ENCODE data around the gene DPYD.

Gene DPYD

DNA sequence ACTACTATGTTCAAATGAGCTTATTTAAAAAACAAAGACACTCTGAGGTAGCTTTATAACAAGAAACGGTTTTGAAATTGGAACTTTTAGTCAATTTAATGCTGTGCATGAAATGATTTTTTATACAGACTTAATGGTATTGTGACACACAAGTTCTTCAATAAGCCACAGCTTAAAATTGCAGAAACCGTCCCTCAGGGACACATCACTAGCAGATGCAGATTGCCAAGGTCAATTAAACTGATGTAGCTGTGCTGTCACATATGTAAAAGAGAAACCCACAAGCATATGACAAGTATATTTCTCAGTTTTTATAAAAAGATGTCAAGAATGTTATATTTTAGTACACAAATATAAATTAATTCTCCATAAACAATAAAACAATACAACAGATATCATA is 366.9 kb downstream of the DPYD start:
- H3K27me3 Mint-ChIP-seq (ENCODE audit: low read depth, poor library complexity): no peaks in the 10 kb centered on the region
- no peaks in the 10 kb centered on the region for H3K36me3 Mint-ChIP-seq (ENCODE audit: low read depth)
- H3K27ac Mint-ChIP-seq: no peak overlapping the region
- TF ChIP-seq, protein P1, sequence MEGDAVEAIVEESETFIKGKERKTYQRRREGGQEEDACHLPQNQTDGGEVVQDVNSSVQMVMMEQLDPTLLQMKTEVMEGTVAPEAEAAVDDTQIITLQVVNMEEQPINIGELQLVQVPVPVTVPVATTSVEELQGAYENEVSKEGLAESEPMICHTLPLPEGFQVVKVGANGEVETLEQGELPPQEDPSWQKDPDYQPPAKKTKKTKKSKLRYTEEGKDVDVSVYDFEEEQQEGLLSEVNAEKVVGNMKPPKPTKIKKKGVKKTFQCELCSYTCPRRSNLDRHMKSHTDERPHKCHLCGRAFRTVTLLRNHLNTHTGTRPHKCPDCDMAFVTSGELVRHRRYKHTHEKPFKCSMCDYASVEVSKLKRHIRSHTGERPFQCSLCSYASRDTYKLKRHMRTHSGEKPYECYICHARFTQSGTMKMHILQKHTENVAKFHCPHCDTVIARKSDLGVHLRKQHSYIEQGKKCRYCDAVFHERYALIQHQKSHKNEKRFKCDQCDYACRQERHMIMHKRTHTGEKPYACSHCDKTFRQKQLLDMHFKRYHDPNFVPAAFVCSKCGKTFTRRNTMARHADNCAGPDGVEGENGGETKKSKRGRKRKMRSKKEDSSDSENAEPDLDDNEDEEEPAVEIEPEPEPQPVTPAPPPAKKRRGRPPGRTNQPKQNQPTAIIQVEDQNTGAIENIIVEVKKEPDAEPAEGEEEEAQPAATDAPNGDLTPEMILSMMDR (IDR thresholded peaks at IDR 0.05): no peak
- H3K9me3 Mint-ChIP-seq: no peaks in the 10 kb centered on the region
- H3K4me1 Mint-ChIP-seq: no peaks in the 10 kb centered on the region
- DNase-seq: no peak
- no peak overlapping the region for H3K4me3 Mint-ChIP-seq

DNA sequence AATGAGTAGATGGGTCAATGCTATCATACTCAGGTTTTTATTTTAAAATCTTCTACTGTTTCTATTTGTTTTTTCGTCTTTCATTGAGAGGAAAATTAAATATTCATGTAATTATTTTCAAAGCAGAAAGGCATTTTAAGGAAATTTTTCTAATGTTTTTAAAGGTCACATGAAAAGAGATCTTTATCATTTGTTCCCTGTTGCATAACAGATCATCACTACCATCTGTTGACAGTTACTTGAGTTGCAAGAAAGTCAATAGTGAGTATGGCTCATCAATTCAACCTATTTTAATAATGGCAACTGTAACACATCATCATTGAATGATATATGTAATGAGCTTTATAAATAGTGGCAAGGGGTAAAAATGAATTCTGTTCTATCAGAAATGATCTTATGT is 369.7 kb downstream of the DPYD start:
- Mint-ChIP-seq H3K27ac (no peak overlapping the region), H3K4me3 (no peak overlapping the region), H3K4me1 (no peaks in the 10 kb centered on the region), H3K9me3 (no peaks in the 10 kb centered on the region), H3K27me3 (ENCODE audit: low read depth, poor library complexity) (no peaks in the 10 kb centered on the region), H3K36me3 (ENCODE audit: low read depth) (no peaks in the 10 kb centered on the region)
- DNase-seq: no peak
- TF ChIP-seq, protein P1 (IDR thresholded peaks at IDR 0.05): no peak

DNA sequence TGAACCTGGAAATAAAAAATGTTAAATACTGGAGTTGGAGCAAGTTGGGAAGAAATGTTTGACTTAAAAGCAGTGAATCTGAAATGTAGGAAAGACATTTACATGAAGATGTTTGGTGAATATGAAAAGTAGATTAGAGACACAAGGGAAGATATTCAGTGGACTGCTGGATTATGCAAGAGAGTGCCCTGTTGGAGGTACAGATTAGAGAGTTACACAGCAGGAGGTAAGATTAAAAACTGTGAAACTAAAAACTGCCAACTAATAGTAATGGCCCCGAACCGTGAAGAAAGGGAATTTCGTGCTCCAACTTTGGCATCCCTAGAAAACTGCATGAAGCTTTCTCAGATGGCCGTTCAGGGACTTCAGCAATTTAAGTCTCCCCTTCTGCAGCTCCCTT is 375.4 kb downstream of the DPYD start:
- Mint-ChIP-seq H3K27ac (no peak overlapping the region), H3K4me3 (no peak overlapping the region), H3K9me3 (no peaks in the 10 kb centered on the region), H3K27me3 (ENCODE audit: low read depth, poor library complexity) (no peaks in the 10 kb centered on the region), H3K4me1 (no peaks in the 10 kb centered on the region), H3K36me3 (ENCODE audit: low read depth) (no peaks in the 10 kb centered on the region)
- TF ChIP-seq, protein P1 (IDR thresholded peaks at IDR 0.05): no peak
- no peak for DNase-seq

DNA sequence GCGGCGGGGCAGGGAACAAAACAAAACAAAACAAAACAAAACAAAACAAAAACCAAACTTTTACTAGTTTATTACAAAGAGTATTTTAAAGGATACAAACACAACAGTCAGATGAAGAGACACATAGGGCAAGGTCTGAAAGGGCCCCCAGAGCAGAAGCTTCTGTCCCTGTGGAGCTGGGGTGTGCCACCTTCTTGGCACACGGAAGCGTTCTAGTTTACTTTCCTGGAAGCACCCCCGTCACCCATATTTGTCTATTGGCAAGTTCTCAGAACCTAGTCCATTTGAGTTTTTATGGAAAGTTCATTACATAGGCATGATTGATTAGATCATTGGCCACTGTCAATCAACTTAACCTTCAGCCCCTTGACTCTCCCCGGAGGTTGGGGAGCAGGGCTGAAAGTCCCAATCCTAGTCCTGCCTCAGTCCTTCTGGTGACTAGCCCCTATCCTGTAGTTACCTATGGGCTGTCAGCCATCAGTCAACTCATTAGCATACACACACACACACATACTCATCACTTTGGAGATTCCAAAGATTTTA is 380.4 kb downstream of the DPYD start:
- H3K9me3 Mint-ChIP-seq: no peaks in the 10 kb centered on the region
- DNase-seq: no peak

DNA sequence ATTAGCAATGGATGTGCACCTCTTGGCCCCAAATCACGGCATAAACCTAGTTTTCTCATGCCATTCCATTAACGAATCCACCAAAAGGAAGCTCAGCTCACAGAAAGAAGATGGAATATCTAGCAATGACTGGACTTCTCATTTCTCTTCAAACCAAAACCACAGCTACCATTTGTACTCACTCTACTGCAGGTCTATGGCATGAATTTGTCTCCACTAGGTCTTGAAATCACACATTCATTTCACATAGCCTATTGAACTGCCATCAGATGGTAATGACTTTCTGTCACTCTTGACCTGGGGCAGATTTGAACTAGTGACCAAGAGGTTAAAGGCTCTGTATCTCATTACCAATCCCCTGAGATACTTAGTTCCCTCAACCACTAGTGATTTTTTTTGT is 382.7 kb downstream of the DPYD start:
- Mint-ChIP-seq H3K4me3 (no peak overlapping the region), H3K36me3 (ENCODE audit: low read depth) (no peaks in the 10 kb centered on the region), H3K9me3 (no peaks in the 10 kb centered on the region), H3K27me3 (ENCODE audit: low read depth, poor library complexity) (no peaks in the 10 kb centered on the region), H3K27ac (no peak overlapping the region), H3K4me1 (no peaks in the 10 kb centered on the region)
- TF ChIP-seq, protein P1 (IDR thresholded peaks at IDR 0.05): no peak
- DNase-seq: no peak

More for the DNA sequence above, 380.4 kb downstream of the DPYD start:
- H3K27me3 Mint-ChIP-seq (ENCODE audit: low read depth, poor library complexity): no peaks in the 10 kb centered on the region
- TF ChIP-seq, protein P1 (IDR thresholded peaks at IDR 0.05): no peak
- H3K27ac Mint-ChIP-seq: no peak overlapping the region
- H3K4me1 Mint-ChIP-seq: no peaks in the 10 kb centered on the region
- no peaks in the 10 kb centered on the region for H3K36me3 Mint-ChIP-seq (ENCODE audit: low read depth)
- no peak overlapping the region for H3K4me3 Mint-ChIP-seq

DNA sequence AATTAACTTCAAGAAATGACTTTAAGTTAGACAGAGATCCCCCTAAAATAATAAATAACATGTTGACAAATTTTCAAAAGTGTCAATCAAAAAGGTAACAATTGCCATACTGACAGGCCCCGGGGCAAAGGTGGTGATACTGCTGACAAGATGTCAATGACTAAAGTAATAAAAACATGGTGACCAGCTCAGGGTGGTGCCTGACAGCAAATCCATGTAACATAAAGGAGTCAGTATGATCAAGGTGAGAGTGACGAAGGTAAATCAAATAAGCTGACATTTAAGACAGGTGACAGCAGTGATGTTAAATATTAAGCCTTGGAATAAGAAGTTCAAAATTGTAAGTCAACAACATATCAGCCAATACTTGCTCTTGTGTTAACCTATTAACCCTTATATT is 387.5 kb downstream of the DPYD start:
- no peak overlapping the region for H3K27ac Mint-ChIP-seq
- H3K4me3 Mint-ChIP-seq: no peak overlapping the region
- no peak for DNase-seq
- no peaks in the 10 kb centered on the region for H3K27me3 Mint-ChIP-seq (ENCODE audit: low read depth, poor library complexity)
- TF ChIP-seq, protein P1 (IDR thresholded peaks at IDR 0.05): no peak
- H3K4me1 Mint-ChIP-seq: no peaks in the 10 kb centered on the region
- H3K9me3 Mint-ChIP-seq: no peaks in the 10 kb centered on the region
- H3K36me3 Mint-ChIP-seq (ENCODE audit: low read depth): no peaks in the 10 kb centered on the region

Data from nephron progenitor cell (in vitro differentiated cells).